Heart right ventricle (tissue), 16 donors: ENCODE data around the gene IL18R1. TPM values are rescaled to one million over a fixed set of nuclear protein-coding genes. Genes with fewer than 3 reads are reported as not detected.

Experiments
- ATAC-seq, 8 donors: fragments of 200-7000 bp; cut with Tn5 transposase; one replicate each; pipeline ENCODE4 v1.9.1; 2020; ENCODE audit warnings: mild to moderate bottlenecking in 8 of 8, moderate library complexity in 8 of 8, moderate number of reproducible peaks in 1 of 8
- DNase-seq, 2 donors: peaks; one replicate each; pipeline ENCODE4 v3.0.0-alpha.2; 2020
- H3K27ac ChIP-seq, 10 donors: fragments of 200-600 bp; sonication (generic) in 2 of 10; one replicate each; pipeline versions ENCODE4 v1.5.0 to v1.8.0; 2020 to 2022; ENCODE audit warnings: mild to moderate bottlenecking in 3 of 10
- H3K27me3 ChIP-seq, 7 donors: fragments of 200-600 bp; one replicate each; pipeline ENCODE4 v1.8.0; 2021 to 2022; ENCODE audit warnings: mild to moderate bottlenecking in 2 of 7
- H3K36me3 ChIP-seq, 9 donors: fragments of 200-600 bp; sonication (generic) in 1 of 9; one replicate each; pipeline versions ENCODE4 v1.5.0 to v1.8.0; 2020 to 2022; ENCODE audit warnings: mild to moderate bottlenecking in 2 of 9
- H3K4me1 ChIP-seq, 9 donors: fragments of 200-600 bp; sonication (generic) in 1 of 9; one replicate each; pipeline versions ENCODE4 v1.5.0 to v1.8.0; 2020 to 2022; ENCODE audit warnings: mild to moderate bottlenecking in 4 of 9
- H3K4me3 ChIP-seq, 10 donors: fragments of 200-600 bp; sonication (generic) in 2 of 10; one replicate each; pipeline versions ENCODE4 v1.5.0 to v1.8.0; 2020 to 2022; ENCODE audit warnings: mild to moderate bottlenecking in 7 of 10, moderate library complexity in 2 of 10
- H3K9me3 ChIP-seq, 11 donors: fragments of 200-600 bp in 10 of 11; sonication (generic) in 2 of 11; one replicate each; pipeline versions ENCODE4 v1.5.0 to v1.8.0; 2013 to 2022; ENCODE audit warnings: mild to moderate bottlenecking in 2 of 11, control low read depth in 1 of 11, moderate library complexity in 1 of 11
- CTCF ChIP-seq, 9 donors: fragments of 200-600 bp; sonication (generic) in 2 of 9; IDR thresholded peaks; one replicate each; pipeline versions ENCODE4 v1.5.0 to v1.8.0; 2021 to 2022; ENCODE audit warnings: antibody characterized with exemption in 9 of 9, mild to moderate bottlenecking in 5 of 9, moderate library complexity in 1 of 9
- WGBS, 2 donors: extraction: QIAGEN DNeasy Blood & Tissue Kit; methylation state at CpG; one replicate each; pipeline ENCODE4 v1.1.7; 2013; ENCODE audit warnings: inconsistent platforms in 1 of 2; 5-methylcytosine and 5-hydroxymethylcytosine counted together
- intact Hi-C, 10 donors: fragments of 100-400 bp; cut with DNase I; formaldehyde crosslinking; loops; one replicate each; pipeline versions ENCODE4 v1.11.1 to v1.14.2; 2022
- polyA plus RNA-seq, 2 donors: library from polyadenylated mRNA; stranded (reverse); fragments of 200-250 nt; gene quantifications; one replicate each; pipeline ENCODE4 v1.2.3, GENCODE V29; 2013
- total RNA-seq, 10 donors: library from RNA; stranded (reverse); fragmentation: NEBNext Ultra II Directional in 3 of 10; extraction: Animal tissue kit (Norgen Biotek cat#: 25700) in 3 of 10; gene quantifications; one replicate each; pipeline versions ENCODE4 v1.2.1 to v1.2.4, GENCODE V29; 2021 to 2023
- donor health status: Arrhythmogenic right ventricular cardiomyopathy.
- donor health status: ischemic (EF 13 %, LVEDD 7.1; RV severe dilation, severe dysfunction).
- donor health status: healthy with polysubstance abuse.
- donor health status: DM: no; HTN: yes; CAD: no.
- donor health status: DM: no; HTN: no; CAD: no.
- donor health status: ischemic (EF 25% LVEDD 6.9; RV normal size, moderate dysfunction).
- donor health status: ischemic (EF 25% LVEDD 5.7; RV mildly dilated, moderate dysfunction).
- donor health status: healthy.
- donor health status: DM: yes; HTN: yes; CAD: no.
- donor health status: Ischemic cardiomyopathy.
- donor health status: ischemic (EF 35%, LVEDD 5.7; RV mildly dilated, moderate dysfunction).
- donor health status: nonischemic (EF 11% LVEDD 7.7; RV severe dilation, severe dysfunction).
- donor health status: DM: yes; HTN: yes; CAD: no.
- donor health status: PGD.
- donor health status: ischemic (EF 29% LVEDD 5.4; RV normal size, mild dysfunction).
- donor health status: nonischemic (EF 23%, LVEDD 6.1; RV moderate dilation, normal function).

The IL18R1 gene
- total and polyA plus RNA-seq, 12 donors, result 0.06 to 4.9 (median 1.2) TPM

DNA sequence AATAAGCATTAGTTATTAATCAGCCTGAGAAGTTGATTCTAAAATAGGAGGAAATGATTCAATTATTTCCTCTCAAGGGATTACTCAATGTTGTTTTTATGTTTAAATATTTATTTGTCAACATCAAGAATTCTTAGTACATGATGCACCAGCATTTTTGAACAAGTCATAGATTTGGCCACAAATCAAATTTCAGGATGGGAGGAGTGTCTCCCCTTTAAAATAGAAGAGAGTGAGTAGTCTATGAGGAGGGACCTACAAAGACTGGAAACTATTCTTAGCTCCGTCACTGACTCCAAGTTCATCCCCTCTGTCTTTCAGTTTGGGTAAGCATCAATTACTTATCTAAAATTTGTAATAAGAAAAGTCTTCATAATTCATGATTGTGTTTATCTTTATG is 18.6 kb upstream of the IL18R1 start:
- 23 to 39% methylated on average over 1 of the region's 1 CpG for WGBS, 2 donors
- intact Hi-C loops, result loop anchor here in 2 of 10 donors (5.0 kb wide), 1 partner anchor 80 kb away; no protein-coding TSS in a partner anchor
- peak overlapping the region in 4 of 10 donors; percentile 6 to 18 (median 14) for H3K4me3 ChIP-seq

GRCh38 chr2:102337481-102338386 is 17.9 kb upstream of the IL18R1 start:
- Histone ChIP-seq H3K4me3 (no peak overlapping the region), H3K36me3 (no peaks in the 10 kb centered on the region), H3K27ac (peak overlapping the region in 6 of 10 donors; percentile 45 to 68 (median 56)), H3K9me3 (no peaks in the 10 kb centered on the region), H3K4me1 (peaks cover 0 to 32% (median 17%) of the 10 kb centered on the region in 9 donors), H3K27me3 (peaks cover 0 to 7% (median 0%) of the 10 kb centered on the region in 7 donors)
- 59 to 68% methylated on average over 3 of the region's 3 CpGs for WGBS, 2 donors
- DNase-seq, result no peak
- peak in 1 of 9 donors; percentile 17 for TF ChIP-seq CTCF (IDR thresholded peaks at IDR 0.05)
- intact Hi-C loops, result loop anchor here in 2 of 10 donors (5.0 kb wide), 1 partner anchor 80 kb away; no protein-coding TSS in a partner anchor
- ATAC-seq, result peak in 2 of 8 donors; percentile 55 to 72

More for the DNA sequence above, 18.6 kb upstream of the IL18R1 start:
- no peaks in the 10 kb centered on the region for H3K9me3 ChIP-seq
- TF ChIP-seq CTCF (IDR thresholded peaks at IDR 0.05), result no peak
- no peaks in the 10 kb centered on the region for H3K36me3 ChIP-seq
- DNase-seq (no peak), ATAC-seq (peak in 7 of 8 donors; percentile 53 to 78 (median 66))
- H3K27ac ChIP-seq, result peak overlapping the region in 8 of 10 donors; percentile 45 to 68 (median 50)
- H3K27me3 ChIP-seq, result peaks cover 0 to 7% (median 0%) of the 10 kb centered on the region in 7 donors
- peaks cover 0 to 32% (median 17%) of the 10 kb centered on the region in 9 donors for H3K4me1 ChIP-seq

DNA sequence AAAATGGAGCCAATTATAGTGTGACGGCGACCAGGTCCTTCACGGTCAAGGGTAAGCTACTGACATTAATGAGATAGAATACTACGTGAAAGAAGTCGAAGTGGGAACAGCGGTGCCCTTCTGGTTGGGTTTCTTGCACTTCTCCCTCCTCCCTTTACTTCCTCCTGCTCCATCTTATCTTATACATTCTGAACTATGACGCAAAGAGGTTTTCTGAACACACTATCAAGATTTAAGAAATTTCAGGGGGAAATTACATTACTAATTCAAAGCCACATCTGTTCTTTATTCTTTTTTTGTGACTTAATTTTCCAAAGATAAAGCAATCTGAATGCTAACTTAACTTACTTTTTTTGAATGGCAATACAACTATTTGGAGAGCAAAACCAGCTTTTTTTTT is 14.8 kb upstream of the IL18R1 start:
- no peak for TF ChIP-seq CTCF (IDR thresholded peaks at IDR 0.05)
- H3K27ac ChIP-seq, result peak overlapping the region in 1 of 10 donors; percentile 49
- no peaks in the 10 kb centered on the region for H3K9me3 ChIP-seq
- DNase-seq (no peak), ATAC-seq (no peak)
- 85 to 88% methylated on average over 7 of the region's 7 CpGs for WGBS, 2 donors
- intact Hi-C loops, result loop anchor here in 2 of 10 donors (5.0 to 10.0 kb wide), 2 partner anchors 88 to 326 kb away; no protein-coding TSS in a partner anchor
- H3K4me3 ChIP-seq, result no peak overlapping the region
- peaks cover 0 to 22% (median 13%) of the 10 kb centered on the region in 9 donors for H3K4me1 ChIP-seq
- H3K36me3 ChIP-seq, result no peaks in the 10 kb centered on the region
- H3K27me3 ChIP-seq, result peaks cover 0 to 14% (median 0%) of the 10 kb centered on the region in 7 donors

- 49 to 62% methylated on average over 3 of the region's 3 CpGs for WGBS, 2 donors
- intact Hi-C loops, result loop anchor here in 2 of 10 donors (5.0 to 10.0 kb wide), 2 partner anchors 91 to 328 kb away; no protein-coding TSS in a partner anchor
- Histone ChIP-seq H3K27me3 (peaks cover 0 to 11% (median 0%) of the 10 kb centered on the region in 7 donors), H3K9me3 (no peaks in the 10 kb centered on the region), H3K4me1 (peaks cover 0 to 4% (median 0%) of the 10 kb centered on the region in 9 donors), H3K27ac (no peak overlapping the region), H3K4me3 (no peak overlapping the region), H3K36me3 (no peaks in the 10 kb centered on the region)
- peak in 4 of 9 donors; percentile 9 to 44 (median 21) for TF ChIP-seq CTCF (IDR thresholded peaks at IDR 0.05)
- no peak for ATAC-seq
- no peak for DNase-seq
Measured at GRCh38 chr2:102342888-102343287, 12.7 kb upstream of the IL18R1 start.
